Vagina (tissue), 2 donors: ENCODE results near the gene TLE2. TPM values are rescaled to one million over a fixed set of nuclear protein-coding genes. Genes with fewer than 3 reads are reported as not detected.

Experiments
- DNase-seq, 2 donors: peaks; one replicate each; pipeline ENCODE4 v3.0.0-alpha.2; 2017; ENCODE audit errors: extremely low spot score in 2 of 2
- H3K27ac ChIP-seq: fragments of 200-600 bp; sonication (generic); one replicate; pipeline ENCODE4 v1.5.1; 2019
- H3K27me3 ChIP-seq: fragments of 200-600 bp; sonication (generic); one replicate; pipeline ENCODE4 v1.5.1; 2019
- H3K36me3 ChIP-seq, 2 donors: fragments of 200-600 bp; sonication (generic); one replicate each; pipeline ENCODE4 v1.5.1; 2017 to 2019
- H3K4me1 ChIP-seq: fragments of 200-600 bp; sonication (generic); one replicate; pipeline ENCODE4 v1.5.1; 2019
- H3K4me3 ChIP-seq, 2 donors: fragments of 200-600 bp; sonication (generic); 1 replicate in 1 of 2; 2 replicates in 1 of 2; pipeline ENCODE4 v1.5.1; 2016 to 2019
- H3K9me3 ChIP-seq: fragments of 200-600 bp; sonication (generic); one replicate; pipeline ENCODE4 v1.5.1; 2019
- POLR2A ChIP-seq, 2 donors: fragments of 450-650 bp; IDR thresholded peaks; one replicate each; pipeline ENCODE4 v1.6.1; 2017; ENCODE audit warnings: antibody characterized with exemption in 2 of 2, mild to moderate bottlenecking in 2 of 2, moderate library complexity in 2 of 2
- POLR2AphosphoS5 ChIP-seq, 2 donors: sonication (generic); formaldehyde crosslinking; IDR thresholded peaks; one replicate each; pipeline ENCODE4 v1.9.0; 2017; ENCODE audit warnings: antibody characterized with exemption in 2 of 2, mild to moderate bottlenecking in 2 of 2, low read depth in 1 of 2; ENCODE audit not compliant: insufficient read depth in 1 of 2
- intact Hi-C: fragments of 100-400 bp; cut with DNase I; formaldehyde crosslinking; loops from one replicate; pipeline ENCODE4 v1.15.1; 2023
- total RNA-seq: library from RNA; depleted of rRNA; stranded (reverse); fragments of >200 nt; gene quantifications from one replicate; pipeline ENCODE4 v1.2.3, GENCODE V29; 2016
- TF ChIP-seq, protein P1 (sequence below), 3 experiments: fragments of 450-650 bp in 2 of 3; fragments of 200-600 bp in 1 of 3; sonication (generic) in 1 of 3; IDR thresholded peaks; one replicate each; pipeline ENCODE4 v1.5.1; 2017 to 2019; ENCODE audit warnings: antibody characterized with exemption in 3 of 3, mild to moderate bottlenecking in 2 of 3, moderate library complexity in 2 of 3

The TLE2 gene
- total RNA-seq, 1 donor from 2014 or later = 28.2 TPM

DNA sequence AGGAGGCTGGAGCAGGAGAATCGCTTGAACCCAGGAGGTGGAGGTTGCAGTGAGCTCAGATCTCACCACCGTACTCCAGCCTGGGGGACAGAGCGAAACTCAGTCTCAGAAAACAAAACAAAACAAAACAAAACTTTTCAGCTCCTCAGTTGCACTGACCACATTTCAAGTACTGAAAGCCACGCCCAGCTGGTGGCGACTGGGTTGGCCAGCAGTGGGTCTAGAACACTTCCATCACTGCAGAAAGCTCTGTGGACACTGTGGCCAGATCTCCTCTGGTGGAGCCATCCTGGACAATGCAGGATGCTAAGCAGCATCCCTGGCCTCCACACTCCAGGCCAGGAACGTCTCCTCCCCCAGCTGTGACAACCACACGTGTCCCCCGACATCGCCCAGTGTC, 21.1 kb downstream of the TLE2 start:
- no peak for DNase-seq
- H3K36me3 ChIP-seq = peaks cover 0 to 14% of the 10 kb centered on the region in 2 donors
- H3K4me1 ChIP-seq = no peaks in the 10 kb centered on the region
- no peak overlapping the region for H3K4me3 ChIP-seq
- TF ChIP-seq, protein P1, sequence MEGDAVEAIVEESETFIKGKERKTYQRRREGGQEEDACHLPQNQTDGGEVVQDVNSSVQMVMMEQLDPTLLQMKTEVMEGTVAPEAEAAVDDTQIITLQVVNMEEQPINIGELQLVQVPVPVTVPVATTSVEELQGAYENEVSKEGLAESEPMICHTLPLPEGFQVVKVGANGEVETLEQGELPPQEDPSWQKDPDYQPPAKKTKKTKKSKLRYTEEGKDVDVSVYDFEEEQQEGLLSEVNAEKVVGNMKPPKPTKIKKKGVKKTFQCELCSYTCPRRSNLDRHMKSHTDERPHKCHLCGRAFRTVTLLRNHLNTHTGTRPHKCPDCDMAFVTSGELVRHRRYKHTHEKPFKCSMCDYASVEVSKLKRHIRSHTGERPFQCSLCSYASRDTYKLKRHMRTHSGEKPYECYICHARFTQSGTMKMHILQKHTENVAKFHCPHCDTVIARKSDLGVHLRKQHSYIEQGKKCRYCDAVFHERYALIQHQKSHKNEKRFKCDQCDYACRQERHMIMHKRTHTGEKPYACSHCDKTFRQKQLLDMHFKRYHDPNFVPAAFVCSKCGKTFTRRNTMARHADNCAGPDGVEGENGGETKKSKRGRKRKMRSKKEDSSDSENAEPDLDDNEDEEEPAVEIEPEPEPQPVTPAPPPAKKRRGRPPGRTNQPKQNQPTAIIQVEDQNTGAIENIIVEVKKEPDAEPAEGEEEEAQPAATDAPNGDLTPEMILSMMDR (IDR thresholded peaks at IDR 0.05) = no peak
- no peak for TF ChIP-seq POLR2AphosphoS5 (IDR thresholded peaks at IDR 0.05; ENCODE audit: insufficient read depth in 1 of 2, low read depth in 1 of 2)
- TF ChIP-seq POLR2A (IDR thresholded peaks at IDR 0.05) = no peak
- no peak overlapping the region for H3K27ac ChIP-seq
- H3K27me3 ChIP-seq = no peaks in the 10 kb centered on the region
- H3K9me3 ChIP-seq = no peaks in the 10 kb centered on the region
- intact Hi-C loops = no loop called here

DNA sequence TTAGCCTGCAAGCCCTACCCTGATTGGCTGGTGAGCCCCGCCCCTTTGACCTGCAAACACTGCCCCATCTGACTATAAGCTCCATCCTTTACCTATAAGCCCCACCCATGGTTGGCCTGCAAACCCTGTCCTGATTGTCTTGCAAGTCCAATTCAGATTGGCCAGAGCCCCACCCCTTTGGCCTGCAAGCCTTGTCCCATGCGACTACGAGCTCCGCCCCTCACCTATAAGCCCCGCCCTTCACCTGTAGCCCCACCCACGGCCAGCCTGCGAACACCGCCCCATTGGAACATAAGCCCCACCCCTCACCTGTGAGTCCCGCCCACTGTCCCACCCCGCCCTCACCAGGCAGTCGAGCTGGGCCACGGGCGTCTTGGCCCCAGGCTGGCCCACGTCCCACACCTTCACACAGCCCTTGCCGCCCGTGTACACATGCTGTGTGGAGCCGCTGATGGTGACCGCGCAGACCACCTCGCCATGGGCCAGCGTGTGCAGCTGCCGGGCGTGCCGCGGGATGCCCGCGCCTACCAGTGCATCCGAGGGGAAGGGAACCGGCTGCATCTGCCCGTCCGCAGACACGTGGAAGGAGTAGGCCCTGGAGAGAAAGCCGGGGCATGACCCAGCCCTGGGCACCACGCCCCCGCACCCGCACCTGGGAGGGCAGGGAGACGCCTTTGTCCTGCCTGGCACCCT, 22.9 kb downstream of the TLE2 start:
- H3K9me3 ChIP-seq = no peaks in the 10 kb centered on the region
- peaks cover 0 to 10% of the 10 kb centered on the region in 2 donors for H3K36me3 ChIP-seq
- no peak for DNase-seq
- no peaks in the 10 kb centered on the region for H3K4me1 ChIP-seq
- no peak overlapping the region for H3K4me3 ChIP-seq
- TF ChIP-seq POLR2A (IDR thresholded peaks at IDR 0.05) (no peak), POLR2AphosphoS5 (IDR thresholded peaks at IDR 0.05; ENCODE audit: insufficient read depth in 1 of 2, low read depth in 1 of 2) (no peak)
- TF ChIP-seq, protein P1 (IDR thresholded peaks at IDR 0.05) = no peak
- H3K27ac ChIP-seq = no peak overlapping the region
- intact Hi-C loops = no loop called here
- H3K27me3 ChIP-seq = no peaks in the 10 kb centered on the region

DNA sequence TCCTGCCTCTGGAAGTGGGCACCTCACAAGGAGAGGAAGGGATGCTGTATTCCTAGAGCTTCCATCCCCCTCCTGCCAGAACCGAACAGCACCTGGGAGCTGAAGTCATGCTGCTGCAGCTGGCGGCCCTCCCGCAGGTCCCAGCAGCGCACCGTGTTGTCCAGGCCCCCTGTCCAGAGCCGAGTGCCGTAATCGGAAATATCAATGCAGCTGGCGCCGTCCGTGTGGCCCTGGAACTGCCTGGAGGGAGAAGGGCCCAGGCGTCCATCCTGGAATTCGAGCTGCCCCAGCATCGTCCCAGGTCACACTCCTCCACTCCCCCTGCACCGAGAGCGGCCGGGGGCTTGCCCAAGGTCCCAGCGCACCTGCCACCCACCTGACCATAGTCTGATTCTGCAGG, 23.7 kb downstream of the TLE2 start:
- no peaks in the 10 kb centered on the region for H3K4me1 ChIP-seq
- no peaks in the 10 kb centered on the region for H3K27me3 ChIP-seq
- no peaks in the 10 kb centered on the region for H3K9me3 ChIP-seq
- no peak overlapping the region for H3K4me3 ChIP-seq
- intact Hi-C loops = no loop called here
- H3K27ac ChIP-seq = no peak overlapping the region
- no peak for DNase-seq
- peaks cover 0 to 10% of the 10 kb centered on the region in 2 donors for H3K36me3 ChIP-seq
- TF ChIP-seq, protein P1 (IDR thresholded peaks at IDR 0.05) = no peak

DNA sequence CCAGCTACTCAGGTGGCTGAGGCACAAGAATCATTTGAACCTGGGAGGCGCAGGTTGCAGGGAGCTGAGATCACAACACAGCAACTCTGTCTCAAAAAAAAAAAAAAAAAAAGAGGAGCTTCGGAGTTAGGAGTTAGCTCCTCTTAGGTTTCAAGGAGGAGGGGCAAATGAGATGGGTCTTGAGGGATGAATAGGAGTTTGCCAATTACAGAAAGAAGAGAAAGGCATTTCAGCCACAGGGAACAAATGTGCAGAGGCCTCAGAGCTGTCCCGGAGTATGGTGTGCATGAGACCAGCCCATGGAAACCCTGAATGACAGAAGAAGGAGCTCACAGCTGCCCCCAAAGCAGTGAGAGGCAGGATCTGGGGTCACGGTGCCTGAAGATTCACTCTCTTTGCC, 24.6 kb downstream of the TLE2 start:
- Histone ChIP-seq H3K36me3 (peaks cover 0 to 10% of the 10 kb centered on the region in 2 donors), H3K27ac (no peak overlapping the region), H3K9me3 (no peaks in the 10 kb centered on the region), H3K27me3 (no peaks in the 10 kb centered on the region), H3K4me3 (no peak overlapping the region), H3K4me1 (no peaks in the 10 kb centered on the region)
- DNase-seq = no peak
- intact Hi-C loops = no loop called here
- TF ChIP-seq POLR2A (IDR thresholded peaks at IDR 0.05) (no peak), POLR2AphosphoS5 (IDR thresholded peaks at IDR 0.05; ENCODE audit: insufficient read depth in 1 of 2, low read depth in 1 of 2) (no peak)
- TF ChIP-seq, protein P1 (IDR thresholded peaks at IDR 0.05) = no peak

DNA sequence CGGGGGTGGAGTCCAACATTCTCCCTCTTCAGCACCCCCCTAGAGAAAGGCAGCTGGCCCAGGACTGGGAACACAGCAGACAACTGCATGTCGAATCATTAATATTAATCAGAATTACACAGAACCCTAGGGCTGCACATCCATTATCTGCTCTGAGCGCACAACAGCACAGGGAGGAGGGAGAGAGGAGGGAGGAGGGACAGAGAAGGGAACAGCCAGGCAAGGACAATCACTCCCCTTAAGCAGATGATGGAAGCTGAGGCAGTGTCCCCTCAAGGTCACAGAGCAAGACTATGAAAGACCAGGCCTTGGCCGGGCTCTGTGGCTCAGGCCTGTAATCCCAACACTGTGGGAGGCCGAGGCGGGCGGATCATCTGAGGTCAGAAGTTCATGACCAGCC, 26.0 kb downstream of the TLE2 start:
- no peak for TF ChIP-seq POLR2A (IDR thresholded peaks at IDR 0.05)
- TF ChIP-seq, protein P1 (IDR thresholded peaks at IDR 0.05) = no peak
- TF ChIP-seq POLR2AphosphoS5 (IDR thresholded peaks at IDR 0.05; ENCODE audit: insufficient read depth in 1 of 2, low read depth in 1 of 2) = no peak
- no peaks in the 10 kb centered on the region for H3K9me3 ChIP-seq
- H3K27me3 ChIP-seq = no peaks in the 10 kb centered on the region
- intact Hi-C loops = no loop called here
- DNase-seq = no peak
- no peak overlapping the region for H3K4me3 ChIP-seq
- H3K4me1 ChIP-seq = no peaks in the 10 kb centered on the region
- H3K36me3 ChIP-seq = no peaks in the 10 kb centered on the region
- no peak overlapping the region for H3K27ac ChIP-seq
